ENCODE results near the gene BPIFB6. TPM values are rescaled to one million over a fixed set of nuclear protein-coding genes. Genes with fewer than 3 reads are reported as not detected.

Gene BPIFB6
- total and polyA plus RNA-seq, 2 of the 4 experiments (the other 2 are of a cell fraction) = not detected

DNA sequence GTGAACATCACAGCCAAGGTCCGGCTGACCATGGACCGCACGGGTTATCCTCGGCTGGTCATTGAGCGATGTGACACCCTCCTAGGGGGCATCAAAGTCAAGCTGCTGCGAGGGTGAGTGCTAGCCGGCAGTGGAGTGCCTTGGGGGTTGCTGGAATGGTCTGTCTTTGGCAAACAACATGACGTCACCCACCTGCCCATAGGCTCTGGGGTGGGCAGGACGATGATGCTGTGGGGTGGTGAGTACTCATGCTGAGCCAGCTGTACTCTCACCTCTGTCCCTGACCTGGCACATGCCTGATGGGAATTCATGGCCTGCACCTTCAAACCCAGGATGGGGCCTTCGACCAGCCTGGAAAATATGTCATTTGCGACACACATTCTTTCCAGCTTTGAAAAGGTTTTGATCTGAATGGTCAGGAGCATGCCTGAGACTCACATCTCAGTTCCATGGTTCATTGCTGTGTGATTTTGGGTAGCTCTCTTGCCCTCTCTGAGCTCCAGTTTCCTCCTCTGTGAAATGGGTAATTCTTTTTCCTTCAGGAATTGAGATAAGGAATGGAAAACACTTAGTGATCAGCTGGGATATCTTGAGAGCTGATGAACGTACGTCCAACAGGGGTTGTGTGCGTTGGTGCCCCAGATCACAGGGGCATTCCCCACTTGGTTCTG is 54.7 kb downstream of the BPIFB6 start:
- intact Hi-C loops (cut with micrococcal nuclease) = no loop called here
- Histone ChIP-seq H2BK120ac (ENCODE audit: low read depth, low read length) (no peak overlapping the region), H2AK9ac (replicated peaks; ENCODE audit: low read depth, low read length, poor library complexity) (no peak overlapping the region), H4K91ac (ENCODE audit: insufficient read depth, low read depth, low read length) (no peak overlapping the region), H3K18ac (ENCODE audit: low read depth, low read length) (no peak overlapping the region), H3K4ac (ENCODE audit: low read depth, low read length) (no peak overlapping the region), H3K9me1 (ENCODE audit: insufficient read depth, low read length) (no peaks in the 10 kb centered on the region), H3K4me1 (ENCODE audit: control insufficient read depth, insufficient read depth, low read length) (no peaks in the 10 kb centered on the region), H3K27me3 (ENCODE audit: control insufficient read depth, insufficient read depth, low read length) (no peaks in the 10 kb centered on the region; the same call in none of the 2 replicates), H3K9me3 (ENCODE audit: control insufficient read depth, insufficient read depth, low read length) (no peaks in the 10 kb centered on the region), H3K56ac (ENCODE audit: extremely low read depth, insufficient read depth, low read length) (no peak overlapping the region), H4K20me1 (ENCODE audit: insufficient read depth, low read length) (no peaks in the 10 kb centered on the region), H3K4me2 (ENCODE audit: low read depth, low read length) (no peak overlapping the region), H3K4me3 (ENCODE audit: insufficient read depth, low read depth, low read length) (no peak overlapping the region), H4K8ac (ENCODE audit: low read depth in 2 of 2, low read length in 2 of 2) (no peak overlapping the region), H3K36me3 (ENCODE audit: control insufficient read depth, insufficient read depth, low read length) (no peaks in the 10 kb centered on the region), H2BK5ac (ENCODE audit: low read depth, low read length, poor library complexity, severe bottlenecking) (no peak overlapping the region), H2AK5ac (ENCODE audit: low read depth, low read length) (no peak overlapping the region), H3K27ac (ENCODE audit: insufficient read depth, low read length) (no peak overlapping the region), H2AFZ (replicated peaks; ENCODE audit: low read length, poor library complexity) (no peak overlapping the region), H3K79me1 (ENCODE audit: low read depth in 1 of 2, low read length in 2 of 2) (no peaks in the 10 kb centered on the region), H3K9ac (ENCODE audit: low read depth, low read length) (no peak overlapping the region), H3K14ac (replicated peaks; ENCODE audit: low read depth, low read length) (no peak overlapping the region), H2BK20ac (ENCODE audit: low read depth, low read length) (no peak overlapping the region), H4K5ac (ENCODE audit: low read depth, low read length) (no peak overlapping the region), H3K23ac (ENCODE audit: low read depth, low read length) (no peak overlapping the region), H2BK15ac (ENCODE audit: low read depth, low read length) (no peak overlapping the region)
- TF ChIP-seq, protein P1, sequence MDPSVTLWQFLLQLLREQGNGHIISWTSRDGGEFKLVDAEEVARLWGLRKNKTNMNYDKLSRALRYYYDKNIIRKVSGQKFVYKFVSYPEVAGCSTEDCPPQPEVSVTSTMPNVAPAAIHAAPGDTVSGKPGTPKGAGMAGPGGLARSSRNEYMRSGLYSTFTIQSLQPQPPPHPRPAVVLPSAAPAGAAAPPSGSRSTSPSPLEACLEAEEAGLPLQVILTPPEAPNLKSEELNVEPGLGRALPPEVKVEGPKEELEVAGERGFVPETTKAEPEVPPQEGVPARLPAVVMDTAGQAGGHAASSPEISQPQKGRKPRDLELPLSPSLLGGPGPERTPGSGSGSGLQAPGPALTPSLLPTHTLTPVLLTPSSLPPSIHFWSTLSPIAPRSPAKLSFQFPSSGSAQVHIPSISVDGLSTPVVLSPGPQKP (IDR thresholded peaks at IDR 0.05; ENCODE audit: borderline replicate concordance, low read depth, low read length) = no peak
- TF ChIP-seq RCOR1 (IDR thresholded peaks at IDR 0.05; ENCODE audit: insufficient replicate concordance, low read length) = no peak
- no peak for TF ChIP-seq MXI1 (IDR thresholded peaks at IDR 0.05; ENCODE audit: borderline replicate concordance, low read depth, low read length)
- TF ChIP-seq, protein P2, sequence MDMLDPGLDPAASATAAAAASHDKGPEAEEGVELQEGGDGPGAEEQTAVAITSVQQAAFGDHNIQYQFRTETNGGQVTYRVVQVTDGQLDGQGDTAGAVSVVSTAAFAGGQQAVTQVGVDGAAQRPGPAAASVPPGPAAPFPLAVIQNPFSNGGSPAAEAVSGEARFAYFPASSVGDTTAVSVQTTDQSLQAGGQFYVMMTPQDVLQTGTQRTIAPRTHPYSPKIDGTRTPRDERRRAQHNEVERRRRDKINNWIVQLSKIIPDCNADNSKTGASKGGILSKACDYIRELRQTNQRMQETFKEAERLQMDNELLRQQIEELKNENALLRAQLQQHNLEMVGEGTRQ (IDR thresholded peaks at IDR 0.05; ENCODE audit: low read depth, low read length) = no peak
- TF ChIP-seq MAZ (IDR thresholded peaks at IDR 0.05; ENCODE audit: borderline replicate concordance, low read depth, low read length) = no peak
- no peak for TF ChIP-seq MAFK (IDR thresholded peaks at IDR 0.05; ENCODE audit: low read depth, low read length)
- no peak for TF ChIP-seq CEBPB (IDR thresholded peaks at IDR 0.05; ENCODE audit: low read depth, low read length)
- no peak for TF ChIP-seq CHD1 (IDR thresholded peaks at IDR 0.05; ENCODE audit: low read depth, low read length)
- no peak for TF ChIP-seq NFE2L2 (IDR thresholded peaks at IDR 0.05; ENCODE audit: low read depth, low read length)
- ChIA-PET POLR2A (ENCODE audit: unreplicated experiment) (no interaction called here), CTCF (interaction anchor here (0.8 kb wide), 1 partner anchor 10 kb away, joined by 3 read pairs; no protein-coding TSS in a partner anchor)
- DNase-seq (no peak), ATAC-seq (ENCODE audit: low read depth) (no peak)
- in situ Hi-C loops (cut with MboI; ENCODE audit: low sequenced_read_pairs) = no loop called here
- no CpG with 5 or more reads among the region's 14 CpGs for WGBS, 2 experiments (ENCODE audit: extremely low coverage in 2 of 2, insufficient read length in 1 of 2)
- BruUV-seq (replicated peaks) = no TSS peak
- dilution Hi-C loops (cut with HindIII; ENCODE audit: low sequenced_read_pairs, unreplicated experiment) = no loop called here

Data from IMR-90 (cell line).